ENCODE results near the gene S1PR4.

S1PR4 gene

DNA sequence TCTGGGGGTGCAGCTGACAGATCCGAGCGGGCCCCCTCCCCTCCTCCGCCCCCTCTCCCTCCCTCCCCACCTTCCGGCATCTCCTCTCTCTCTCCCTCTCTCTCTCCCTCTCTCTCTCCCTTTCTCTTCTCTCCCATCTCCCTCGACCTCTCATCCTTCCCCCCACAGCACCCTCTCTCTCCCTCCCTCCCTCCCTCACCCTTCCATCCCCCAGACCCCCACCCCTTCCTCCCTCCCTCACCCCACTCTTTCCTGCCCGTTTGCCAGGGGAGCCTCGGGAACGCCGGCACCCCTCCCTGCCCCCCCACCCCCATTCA lies 46.6 kb downstream of the S1PR4 start:
- DNase-seq = no peak

- DNase-seq = no peak
Observed at GRCh38 chr19:3225677-3226093, 47.1 kb downstream of the S1PR4 start.

DNA sequence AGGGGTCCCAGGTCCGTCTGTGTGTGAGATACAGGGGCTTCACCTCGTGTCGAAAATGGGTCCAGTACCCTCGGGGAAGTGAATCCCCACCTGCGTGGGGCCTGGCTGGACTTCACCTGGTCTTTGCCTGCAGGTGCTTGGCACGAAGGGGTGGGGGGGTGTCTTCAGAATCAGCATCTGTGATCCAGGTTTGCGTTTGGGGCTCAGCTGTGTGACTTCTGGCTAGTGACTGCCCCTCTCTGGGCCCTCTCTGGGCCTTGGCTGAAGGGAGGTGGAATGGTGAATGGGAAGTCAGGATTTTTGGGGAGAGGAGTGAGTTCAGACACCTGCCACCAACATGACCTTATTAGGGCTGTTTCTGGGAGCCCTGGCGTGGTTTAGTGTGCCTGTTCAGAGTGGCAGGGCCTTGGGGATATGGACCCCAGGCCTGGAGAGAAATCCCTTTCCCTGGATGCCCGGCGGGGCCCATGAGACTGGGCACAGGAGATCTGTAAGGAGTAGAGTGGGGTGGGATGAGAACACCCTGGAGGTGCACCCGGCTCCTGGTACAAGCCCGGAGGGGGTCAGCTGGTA lies 48.6 kb downstream of the S1PR4 start:
- DNase-seq = no peak

GRCh38 chr19:3229346-3229743 lies 50.8 kb downstream of the S1PR4 start:
- no peak for DNase-seq

Measured in activated T-cell treated with anti-CD3 and anti-CD28 coated beads, Interleukin-2, amount 50 U/mL, for 48 hours (primary cell).